IMR-90 (cell line): ENCODE data around the gene RAB36. TPM values are rescaled to one million over a fixed set of nuclear protein-coding genes. Genes with fewer than 3 reads are reported as not detected.
A peak's percentile ranks its signal among the peaks of the same experiment; 100 is the strongest.

Experiments
- ATAC-seq: fragments of 200-7000 bp; cut with Tn5 transposase; 2 replicates; pipeline ENCODE4 v1.9.1; 2020; ENCODE audit warnings: low read depth, mild to moderate bottlenecking, moderate library complexity
- BruUV-seq: library from RNA; stranded (reverse); fragments of 400-500 nt; replicated peaks from 2 replicates; lab custom pipeline; 2021; lab: Mats Ljungman, UMichigan
- CTCF ChIA-PET: fragments of 300-600 bp; formaldehyde crosslinking; extraction: SDS; loops from one replicate; lab custom pipeline; 2021; ENCODE audit warnings: antibody characterized with exemption; lab: Yijun Ruan, JAX
- POLR2A ChIA-PET: fragments of 300-600 bp; sonication (Branson Sonifier 250); formaldehyde crosslinking; loops from one replicate; lab custom pipeline; 2022; ENCODE audit warnings: antibody characterized with exemption; ENCODE audit not compliant: unreplicated experiment; lab: Charles Lee
- DNase-seq: peaks from one replicate; pipeline ENCODE4 v3.0.0; 2013
- H2AFZ ChIP-seq: replicated peaks from 2 replicates; pipeline ENCODE3; 2013; ENCODE audit warnings: low read length, mild to moderate bottlenecking; ENCODE audit not compliant: poor library complexity
- H2AK5ac ChIP-seq: 2 replicates; pipeline ENCODE4 v1.6.1; 2013; ENCODE audit warnings: low read depth, low read length, inconsistent platforms
- H2AK9ac ChIP-seq: replicated peaks from 2 replicates; pipeline ENCODE3; 2013; ENCODE audit warnings: mild to moderate bottlenecking, low read depth, low read length, moderate library complexity; ENCODE audit not compliant: poor library complexity
- H2BK120ac ChIP-seq: 2 replicates; pipeline ENCODE4 v1.6.1; 2013; ENCODE audit warnings: low read depth, low read length, inconsistent platforms
- H2BK15ac ChIP-seq: 3 replicates; pipeline ENCODE4 v1.6.1; 2013; ENCODE audit warnings: low read depth, low read length, inconsistent platforms
- H2BK20ac ChIP-seq: 2 replicates; pipeline ENCODE4 v1.6.1; 2013; ENCODE audit warnings: low read depth, mild to moderate bottlenecking, inconsistent platforms, low read length, moderate library complexity
- H2BK5ac ChIP-seq: 2 replicates; pipeline ENCODE4 v1.6.1; 2013; ENCODE audit warnings: mild to moderate bottlenecking, low read depth, low read length, inconsistent platforms; ENCODE audit not compliant: poor library complexity, severe bottlenecking
- H3K14ac ChIP-seq: replicated peaks from 2 replicates; pipeline ENCODE4 v1.6.1; 2013; ENCODE audit warnings: low read depth, low read length, inconsistent platforms
- H3K18ac ChIP-seq: 2 replicates; pipeline ENCODE4 v1.6.1; 2013; ENCODE audit warnings: low read depth, low read length, control low read depth
- H3K23ac ChIP-seq: 2 replicates; pipeline ENCODE4 v1.6.1; 2013; ENCODE audit warnings: low read depth, low read length, inconsistent platforms
- H3K27ac ChIP-seq: 2 replicates; pipeline ENCODE4 v1.5.1; 2013; ENCODE audit warnings: mild to moderate bottlenecking, control low read depth, low read length; ENCODE audit not compliant: insufficient read depth
- H3K27me3 ChIP-seq: 2 replicates; pipeline ENCODE4 v1.6.1; 2013; ENCODE audit warnings: low read length; ENCODE audit not compliant: control insufficient read depth, insufficient read depth
- H3K36me3 ChIP-seq: 2 replicates; pipeline ENCODE4 v1.6.1; 2013; ENCODE audit warnings: low read length, mixed read lengths; ENCODE audit not compliant: control insufficient read depth, insufficient read depth
- H3K4ac ChIP-seq: 2 replicates; pipeline ENCODE4 v1.6.1; 2013; ENCODE audit warnings: low read depth, low read length, inconsistent platforms
- H3K4me1 ChIP-seq: 2 replicates; pipeline ENCODE4 v1.6.1; 2013; ENCODE audit warnings: low read length, mixed read lengths; ENCODE audit not compliant: control insufficient read depth, insufficient read depth
- H3K4me2 ChIP-seq: 2 replicates; pipeline ENCODE4 v1.6.1; 2013; ENCODE audit warnings: low read depth, mild to moderate bottlenecking, control low read depth, low read length, moderate library complexity
- H3K4me3 ChIP-seq: 2 replicates; pipeline ENCODE4 v1.5.1; 2013; ENCODE audit warnings: low read depth, mild to moderate bottlenecking, control low read depth, low read length, moderate library complexity; ENCODE audit not compliant: insufficient read depth
- H3K56ac ChIP-seq: 2 replicates; pipeline ENCODE4 v1.6.1; 2013; ENCODE audit warnings: low read length, inconsistent platforms; ENCODE audit not compliant: insufficient read depth; ENCODE audit errors: extremely low read depth
- H3K79me1 ChIP-seq, 2 experiments: 2 replicates each; pipeline ENCODE4 v1.6.1; 2013; ENCODE audit warnings: low read length in 2 of 2, inconsistent platforms in 1 of 2, low read depth in 1 of 2
- H3K9ac ChIP-seq: 2 replicates; pipeline ENCODE4 v1.6.1; 2013; ENCODE audit warnings: low read depth, low read length, control low read depth
- H3K9me1 ChIP-seq: 2 replicates; pipeline ENCODE4 v1.6.1; 2013; ENCODE audit warnings: low read length, inconsistent platforms; ENCODE audit not compliant: insufficient read depth
- H3K9me3 ChIP-seq: 2 replicates; pipeline ENCODE4 v1.6.1; 2013; ENCODE audit warnings: low read length; ENCODE audit not compliant: control insufficient read depth, insufficient read depth
- H4K20me1 ChIP-seq: 2 replicates; pipeline ENCODE4 v1.6.1; 2013; ENCODE audit warnings: low read length, inconsistent platforms; ENCODE audit not compliant: insufficient read depth
- H4K5ac ChIP-seq: 2 replicates; pipeline ENCODE4 v1.6.1; 2013; ENCODE audit warnings: mild to moderate bottlenecking, low read depth, low read length, control low read depth
- H4K8ac ChIP-seq, 2 experiments: 2 replicates each; pipeline ENCODE4 v1.6.1; 2013; ENCODE audit warnings: low read depth in 2 of 2, low read length in 2 of 2, control low read depth in 1 of 2, inconsistent platforms in 1 of 2
- H4K91ac ChIP-seq: 2 replicates; pipeline ENCODE4 v1.6.1; 2013; ENCODE audit warnings: low read depth, low read length, inconsistent platforms; ENCODE audit not compliant: insufficient read depth
- CEBPB ChIP-seq: IDR thresholded peaks from 2 replicates; pipeline ENCODE4 v1.6.1; 2012; ENCODE audit warnings: low read depth, low read length, improper control_type of control experiment
- CHD1 ChIP-seq: IDR thresholded peaks from 2 replicates; pipeline ENCODE4 v1.6.1; 2012; ENCODE audit warnings: low read depth, low read length, improper control_type of control experiment
- MAZ ChIP-seq: IDR thresholded peaks from 2 replicates; pipeline ENCODE4 v1.6.1; 2012; ENCODE audit warnings: low read depth, mild to moderate bottlenecking, low read length, improper control_type of control experiment, moderate library complexity, borderline replicate concordance
- MXI1 ChIP-seq: IDR thresholded peaks from 2 replicates; pipeline ENCODE4 v1.6.1; 2012; ENCODE audit warnings: low read depth, mild to moderate bottlenecking, low read length, moderate library complexity, borderline replicate concordance
- NFE2L2 ChIP-seq: fragments of 150-350 bp; IDR thresholded peaks from 2 replicates; pipeline ENCODE4 v1.6.1; 2016; ENCODE audit warnings: low read depth, mild to moderate bottlenecking, low read length
- POLR2A ChIP-seq: IDR thresholded peaks from 2 replicates; pipeline ENCODE4 v1.6.1; 2012; ENCODE audit warnings: mild to moderate bottlenecking, low read depth, low read length
- RAD21 ChIP-seq: IDR thresholded peaks from 2 replicates; pipeline ENCODE4 v1.6.1; 2012; ENCODE audit warnings: low read length, improper control_type of control experiment
- RCOR1 ChIP-seq: IDR thresholded peaks from 2 replicates; pipeline ENCODE4 v1.6.1; 2012; ENCODE audit warnings: mild to moderate bottlenecking, low read length, improper control_type of control experiment; ENCODE audit not compliant: insufficient replicate concordance
- SMC3 ChIP-seq: fragments of 150-350 bp; IDR thresholded peaks from 2 replicates; pipeline ENCODE4 v1.6.1; 2016; ENCODE audit warnings: low read depth, mild to moderate bottlenecking, antibody characterized with exemption, low read length, moderate library complexity
- WGBS, 2 experiments: methylation state at CpG; one replicate each; pipeline versions ENCODE4 v1.1.5 to v1.1.7; 2013; ENCODE audit warnings: missing lambda C conversion rate in 2 of 2; ENCODE audit not compliant: insufficient read length in 1 of 2; ENCODE audit errors: extremely low coverage in 2 of 2; 5-methylcytosine and 5-hydroxymethylcytosine counted together
- dilution Hi-C: fragments of 300-500 bp; cut with HindIII; formaldehyde crosslinking; loops from one replicate; pipeline ENCODE4 v1.14.3; 2018; ENCODE audit warnings: low sequenced_read_pairs; ENCODE audit not compliant: unreplicated experiment
- in situ Hi-C: fragments of 300-500 bp; cut with MboI; formaldehyde crosslinking; loops from 3 replicates; pipeline ENCODE4 v1.14.3; 2019; ENCODE audit warnings: low sequenced_read_pairs, inconsistent platforms, mixed read lengths
- intact Hi-C: fragments of 100-400 bp; cut with micrococcal nuclease; formaldehyde crosslinking; loops from 2 replicates; pipeline ENCODE4 v1.10.0; 2022
- polyA plus RNA-seq, 3 experiments: library from polyadenylated mRNA; depleted of rRNA; stranded (reverse); fragments of >200 nt; gene quantifications; 2 replicates each; pipeline ENCODE4 v1.2.3, GENCODE V29; 2012; ENCODE audit warnings: low replicate concordance in 1 of 3
- total RNA-seq: library from RNA; depleted of rRNA; stranded (reverse); fragments of >200 nt; gene quantifications from 2 replicates; pipeline ENCODE4 v1.2.3, GENCODE V29; 2012
- TF ChIP-seq, protein P1 (sequence below): fragments of 150-350 bp; IDR thresholded peaks from 2 replicates; pipeline ENCODE4 v1.6.1; 2016; ENCODE audit warnings: low read depth, mild to moderate bottlenecking, low read length, moderate library complexity, borderline replicate concordance

The RAB36 gene
- total and polyA plus RNA-seq, 2 of the 4 experiments (the other 2 are of a cell fraction): 3.6 to 4.0 TPM

DNA sequence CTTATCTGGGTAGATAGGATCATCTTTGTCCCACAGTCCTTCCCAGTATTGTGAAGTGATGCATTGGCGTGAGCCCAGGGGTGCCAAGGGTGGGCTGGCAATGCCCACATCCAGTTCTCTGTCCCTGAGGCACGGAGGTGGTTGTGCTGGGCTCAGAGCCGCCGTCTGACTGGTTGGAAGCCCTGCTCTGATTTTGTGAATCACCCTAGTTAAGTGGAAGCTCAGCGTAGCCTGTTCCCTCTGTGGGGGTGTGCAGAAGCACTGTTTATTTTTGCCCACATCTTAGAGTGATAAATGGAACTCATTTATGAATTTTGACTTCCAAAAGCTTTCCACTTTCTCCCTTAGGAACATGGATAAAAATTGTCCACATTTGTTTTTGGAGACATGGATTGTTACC is 48.6 kb downstream of the RAB36 start:
- BruUV-seq: no TSS peak
- Histone ChIP-seq H3K27me3 (no peaks in the 10 kb centered on the region), H3K36me3 (no peaks in the 10 kb centered on the region), H2AFZ (no peak overlapping the region), H3K14ac (no peak overlapping the region), H3K9ac (no peak overlapping the region), H2BK15ac (no peak overlapping the region), H3K23ac (no peak overlapping the region), H3K27ac (no peak overlapping the region), H3K56ac (no peak overlapping the region), H4K91ac (no peak overlapping the region), H3K4me1 (peaks cover 6% of the 10 kb centered on the region), H2BK120ac (no peak overlapping the region), H3K18ac (no peak overlapping the region), H2AK5ac (no peak overlapping the region), H3K9me1 (peaks cover 15% of the 10 kb centered on the region; the same call in 1 of the 2 replicates), H4K8ac (no peak overlapping the region), H4K20me1 (peaks cover 52% of the 10 kb centered on the region), H2AK9ac (no peak overlapping the region), H3K4ac (no peak overlapping the region), H3K9me3 (no peaks in the 10 kb centered on the region), H4K5ac (no peak overlapping the region), H3K4me3 (no peak overlapping the region), H3K79me1 (peaks cover 28 to 83% of the 10 kb centered on the region in 2 experiments), H3K4me2 (no peak overlapping the region), H2BK20ac (no peak overlapping the region), H2BK5ac (no peak overlapping the region)
- TF ChIP-seq SMC3 (no peak), MAZ (no peak), NFE2L2 (no peak), RCOR1 (no peak), CEBPB (no peak), RAD21 (no peak), MXI1 (no peak), POLR2A (no peak), CHD1 (no peak)
- TF ChIP-seq, protein P1, sequence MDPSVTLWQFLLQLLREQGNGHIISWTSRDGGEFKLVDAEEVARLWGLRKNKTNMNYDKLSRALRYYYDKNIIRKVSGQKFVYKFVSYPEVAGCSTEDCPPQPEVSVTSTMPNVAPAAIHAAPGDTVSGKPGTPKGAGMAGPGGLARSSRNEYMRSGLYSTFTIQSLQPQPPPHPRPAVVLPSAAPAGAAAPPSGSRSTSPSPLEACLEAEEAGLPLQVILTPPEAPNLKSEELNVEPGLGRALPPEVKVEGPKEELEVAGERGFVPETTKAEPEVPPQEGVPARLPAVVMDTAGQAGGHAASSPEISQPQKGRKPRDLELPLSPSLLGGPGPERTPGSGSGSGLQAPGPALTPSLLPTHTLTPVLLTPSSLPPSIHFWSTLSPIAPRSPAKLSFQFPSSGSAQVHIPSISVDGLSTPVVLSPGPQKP: no peak
- ChIA-PET POLR2A (interaction anchor here (0.7 kb wide), 1 partner anchor 42 kb away, joined by 7 read pairs; no protein-coding TSS in a partner anchor), CTCF (interaction anchor here (1.2 kb wide), 1 partner anchor 88 kb away, joined by 4 read pairs; no protein-coding TSS in a partner anchor)
- WGBS, 2 experiments: 72% methylated on average over 3 of the region's 5 CpGs; no CpG with 5 or more reads in 1 of the 2 experiments
- dilution Hi-C loops: no loop called here
- DNase-seq (peak; percentile 27), ATAC-seq (peak; percentile 81)
- in situ Hi-C loops: loop anchor here (5.0 kb wide), 1 partner anchor 48 kb away; no protein-coding TSS in a partner anchor
- intact Hi-C loops: no loop called here
